ENCODE results near the gene SENP1. TPM values are rescaled to one million over a fixed set of nuclear protein-coding genes. Genes with fewer than 3 reads are reported as not detected.

The SENP1 gene
- total RNA-seq, 1 donor: 23.9 TPM

GRCh38 chr12:48038085-48038484, 67.8 kb downstream of the SENP1 start:
- Histone ChIP-seq H3K36me3 (ENCODE audit: insufficient read depth, low read length) (no peaks in the 10 kb centered on the region), H3K27ac (ENCODE audit: low read depth, low read length) (no peak overlapping the region), H3K4me1 (ENCODE audit: insufficient read depth, low read length) (peaks cover 6% of the 10 kb centered on the region), H3K4me3 (ENCODE audit: insufficient read depth, low read length) (no peak overlapping the region), H4K20me1 (ENCODE audit: insufficient read depth, low read length) (no peaks in the 10 kb centered on the region), H2AFZ (ENCODE audit: low read length) (no peak overlapping the region), H3K4me2 (ENCODE audit: insufficient read depth, low read length) (peak overlapping the region; percentile 41), H3K9me3 (ENCODE audit: low read depth, low read length) (no peaks in the 10 kb centered on the region), H3K79me2 (ENCODE audit: insufficient read depth, low read length) (no peaks in the 10 kb centered on the region), H3K27me3 (ENCODE audit: insufficient read depth, low read length) (no peaks in the 10 kb centered on the region)
- TF ChIP-seq CTCF (IDR thresholded peaks at IDR 0.05; ENCODE audit: extremely low read depth, low read depth, low read length): no peak
- DNase-seq (ENCODE audit: insufficient read length, low spot score, missing footprints): no peak

GRCh38 chr12:48037267-48037915, 68.5 kb downstream of the SENP1 start:
- Histone ChIP-seq H3K27ac (ENCODE audit: low read depth, low read length) (no peak overlapping the region), H3K27me3 (ENCODE audit: insufficient read depth, low read length) (no peaks in the 10 kb centered on the region), H3K9me3 (ENCODE audit: low read depth, low read length) (no peaks in the 10 kb centered on the region), H3K4me1 (ENCODE audit: insufficient read depth, low read length) (peaks cover 6% of the 10 kb centered on the region), H3K4me2 (ENCODE audit: insufficient read depth, low read length) (no peak overlapping the region), H3K4me3 (ENCODE audit: insufficient read depth, low read length) (no peak overlapping the region), H3K36me3 (ENCODE audit: insufficient read depth, low read length) (no peaks in the 10 kb centered on the region), H4K20me1 (ENCODE audit: insufficient read depth, low read length) (no peaks in the 10 kb centered on the region), H3K79me2 (ENCODE audit: insufficient read depth, low read length) (no peaks in the 10 kb centered on the region), H2AFZ (ENCODE audit: low read length) (peak overlapping the region; percentile 22)
- TF ChIP-seq CTCF (IDR thresholded peaks at IDR 0.05; ENCODE audit: extremely low read depth, low read depth, low read length): no peak
- DNase-seq (ENCODE audit: insufficient read length, low spot score, missing footprints): peak; percentile 48

- H3K27ac ChIP-seq (ENCODE audit: low read depth, low read length): no peak overlapping the region
- no peaks in the 10 kb centered on the region for H3K27me3 ChIP-seq (ENCODE audit: insufficient read depth, low read length)
- H3K9me3 ChIP-seq (ENCODE audit: low read depth, low read length): no peaks in the 10 kb centered on the region
- no peak overlapping the region for H3K4me3 ChIP-seq (ENCODE audit: insufficient read depth, low read length)
- no peak for TF ChIP-seq CTCF (IDR thresholded peaks at IDR 0.05; ENCODE audit: extremely low read depth, low read depth, low read length)
- H2AFZ ChIP-seq (ENCODE audit: low read length): no peak overlapping the region
- DNase-seq (ENCODE audit: insufficient read length, low spot score, missing footprints): no peak
- peaks cover 6% of the 10 kb centered on the region for H3K4me1 ChIP-seq (ENCODE audit: insufficient read depth, low read length)
- no peak overlapping the region for H3K4me2 ChIP-seq (ENCODE audit: insufficient read depth, low read length)
- no peaks in the 10 kb centered on the region for H4K20me1 ChIP-seq (ENCODE audit: insufficient read depth, low read length)
- H3K79me2 ChIP-seq (ENCODE audit: insufficient read depth, low read length): no peaks in the 10 kb centered on the region
- H3K36me3 ChIP-seq (ENCODE audit: insufficient read depth, low read length): no peaks in the 10 kb centered on the region
Observed at GRCh38 chr12:48036818-48037217, 69.1 kb downstream of the SENP1 start.

- no peaks in the 10 kb centered on the region for H3K27me3 ChIP-seq (ENCODE audit: insufficient read depth, low read length)
- TF ChIP-seq CTCF (IDR thresholded peaks at IDR 0.05; ENCODE audit: extremely low read depth, low read depth, low read length): no peak
- H2AFZ ChIP-seq (ENCODE audit: low read length): no peak overlapping the region
- H4K20me1 ChIP-seq (ENCODE audit: insufficient read depth, low read length): no peaks in the 10 kb centered on the region
- H3K9me3 ChIP-seq (ENCODE audit: low read depth, low read length): no peaks in the 10 kb centered on the region
- no peak overlapping the region for H3K27ac ChIP-seq (ENCODE audit: low read depth, low read length)
- peaks cover 6% of the 10 kb centered on the region for H3K4me1 ChIP-seq (ENCODE audit: insufficient read depth, low read length)
- no peaks in the 10 kb centered on the region for H3K79me2 ChIP-seq (ENCODE audit: insufficient read depth, low read length)
- no peak for DNase-seq (ENCODE audit: insufficient read length, low spot score, missing footprints)
- H3K4me2 ChIP-seq (ENCODE audit: insufficient read depth, low read length): no peak overlapping the region
- H3K36me3 ChIP-seq (ENCODE audit: insufficient read depth, low read length): no peaks in the 10 kb centered on the region
- no peak overlapping the region for H3K4me3 ChIP-seq (ENCODE audit: insufficient read depth, low read length)
Observed at GRCh38 chr12:48034835-48035805, 70.8 kb downstream of the SENP1 start.

Data from osteoblast (primary cell).